Panc1 (cell line): ENCODE measurements around the gene HKDC1. TPM values are rescaled to one million over a fixed set of nuclear protein-coding genes. Genes with fewer than 3 reads are reported as not detected.
"Not testable (repeated sequence)": the region's sequence is repeated elsewhere in the genome, so short reads cannot be mapped to it uniquely, and the experiment has no call there.

Source experiments
- ATAC-seq: fragments of 200-7000 bp; cut with Tn5 transposase; 2 replicates; pipeline ENCODE4 v1.9.1; 2020; ENCODE audit warnings: mild to moderate bottlenecking, moderate library complexity
- BruUV-seq: library from RNA; stranded (reverse); fragments of 400-500 nt; replicated peaks from 2 replicates; lab custom pipeline; 2021; lab: Mats Ljungman, UMichigan
- CTCF ChIA-PET: fragments of 300-600 bp; sonication (Branson Sonifier 250); formaldehyde crosslinking; loops from one replicate; lab custom pipeline; 2022; ENCODE audit warnings: antibody characterized with exemption; lab: Charles Lee
- POLR2A ChIA-PET: fragments of 300-600 bp; sonication (Branson Sonifier 250); formaldehyde crosslinking; loops from one replicate; lab custom pipeline; 2022; ENCODE audit warnings: antibody characterized with exemption; lab: Charles Lee
- DNase-seq: peaks from one replicate; pipeline ENCODE4 v3.0.0-alpha.2; 2010; ENCODE audit warnings: low read depth, low spot score
- H3K27ac ChIP-seq: 2 replicates; pipeline ENCODE4 v1.5.1; 2011; ENCODE audit warnings: mild to moderate bottlenecking, low read length, inconsistent platforms
- H3K27me3 ChIP-seq: fragments of 200-500 bp; sonication (Bioruptor generic); 2 replicates; pipeline ENCODE4 v1.6.0; 2014; ENCODE audit warnings: low read length, inconsistent platforms; ENCODE audit not compliant: control insufficient read depth, insufficient read depth
- H3K36me3 ChIP-seq: fragments of 200-500 bp; sonication (Bioruptor generic); 2 replicates; pipeline ENCODE4 v1.5.1; 2014; ENCODE audit warnings: inconsistent platforms, mild to moderate bottlenecking, low read length, moderate library complexity; ENCODE audit not compliant: control insufficient read depth, insufficient read depth
- H3K4me1 ChIP-seq: 2 replicates; pipeline ENCODE4 v1.5.1; 2011; ENCODE audit warnings: inconsistent platforms, mild to moderate bottlenecking, low read length, moderate library complexity; ENCODE audit not compliant: control insufficient read depth, insufficient read depth
- H3K4me3 ChIP-seq, 2 experiments: 2 replicates each; pipeline ENCODE4 v1.5.1; 2011 to 2012; ENCODE audit warnings: low read depth in 2 of 2, low read length in 2 of 2, mild to moderate bottlenecking in 2 of 2, inconsistent platforms in 1 of 2, moderate library complexity in 1 of 2
- H3K9me3 ChIP-seq: fragments of 200-500 bp; sonication (Bioruptor generic); 2 replicates; pipeline ENCODE4 v1.5.1; 2014; ENCODE audit warnings: low read depth, mild to moderate bottlenecking, inconsistent platforms, low read length, moderate library complexity; ENCODE audit not compliant: control insufficient read depth, insufficient read depth
- CTCF ChIP-seq: fragments of 450-650 bp; IDR thresholded peaks from 2 replicates; pipeline ENCODE4 v1.5.1; 2017; ENCODE audit warnings: mild to moderate bottlenecking
- POLR2AphosphoS5 ChIP-seq: IDR thresholded peaks from 2 replicates; pipeline ENCODE4 v1.6.1; 2012; ENCODE audit warnings: mild to moderate bottlenecking, low read depth, low read length, moderate library complexity
- REST ChIP-seq, 2 experiments: IDR thresholded peaks; 2 replicates each; pipeline ENCODE4 v1.6.1; 2011 to 2012; ENCODE audit warnings: low read depth in 2 of 2, control low read depth in 1 of 2, low read length in 1 of 2, mild to moderate bottlenecking in 1 of 2, moderate library complexity in 1 of 2; ENCODE audit not compliant: insufficient read depth in 1 of 2
- SIN3A ChIP-seq: IDR thresholded peaks from 2 replicates; pipeline ENCODE4 v1.6.1; 2012; ENCODE audit warnings: low read depth, mild to moderate bottlenecking, low read length, moderate library complexity, borderline replicate concordance; ENCODE audit not compliant: insufficient read depth
- TCF7L2 ChIP-seq: IDR thresholded peaks from 2 replicates; pipeline ENCODE4 v1.6.1; 2011; ENCODE audit warnings: mild to moderate bottlenecking, low read depth, low read length, inconsistent platforms
- in situ Hi-C: cut with HindIII; loops from 2 replicates; pipeline ENCODE4 v1.10.0; 2016; ENCODE audit warnings: low sequenced_read_pairs, low pct_unique_long_range_greater_than_20kb
- intact Hi-C: fragments of 100-400 bp; cut with micrococcal nuclease; formaldehyde crosslinking; loops from one replicate; pipeline ENCODE4 v1.10.0; 2022; ENCODE audit not compliant: unreplicated experiment
- total RNA-seq: library from RNA; stranded (reverse); gene quantifications from one replicate; pipeline ENCODE4 v1.2.1, GENCODE V29; 2021; ENCODE audit not compliant: unreplicated experiment

HKDC1 gene
- total RNA-seq, 1 experiment from 2014 or later, result 1.1 TPM

GRCh38 chr10:69279110-69279509, 59.0 kb downstream of the HKDC1 start:
- ChIA-PET CTCF (no interaction called here), POLR2A (interaction anchor here (0.6 kb wide), 1 partner anchor 933 kb away, joined by 3 read pairs; no protein-coding TSS in a partner anchor)
- no peak overlapping the region for H3K27ac ChIP-seq
- ATAC-seq (no peak), DNase-seq (no peak)
- H3K4me3 ChIP-seq, result no peak overlapping the region
- intact Hi-C loops (no loop called here), in situ Hi-C loops (no loop called here)
- no peaks in the 10 kb centered on the region for H3K27me3 ChIP-seq
- no peaks in the 10 kb centered on the region for H3K4me1 ChIP-seq
- TF ChIP-seq CTCF (no peak), SIN3A (no peak), POLR2AphosphoS5 (no peak), REST (IDR thresholded peaks at IDR 0.05; ENCODE audit: insufficient read depth in 1 of 2, low read depth in 2 of 2, low read length in 1 of 2) (no peak), TCF7L2 (no peak)
- no peaks in the 10 kb centered on the region for H3K36me3 ChIP-seq
- no peaks in the 10 kb centered on the region for H3K9me3 ChIP-seq
- BruUV-seq, result no TSS peak

- Histone ChIP-seq H3K27ac (no peak overlapping the region), H3K36me3 (no peaks in the 10 kb centered on the region), H3K4me3 (no peak overlapping the region), H3K9me3 (no peaks in the 10 kb centered on the region), H3K27me3 (no peaks in the 10 kb centered on the region), H3K4me1 (no peaks in the 10 kb centered on the region)
- CTCF ChIA-PET, result no interaction called here
- in situ Hi-C loops, result no loop called here
- intact Hi-C loops, result no loop called here
- ATAC-seq (no peak), DNase-seq (no peak)
- TF ChIP-seq REST (IDR thresholded peaks at IDR 0.05; ENCODE audit: insufficient read depth in 1 of 2, low read depth in 2 of 2, low read length in 1 of 2), result no peak
- TF ChIP-seq SIN3A, result no peak
- TF ChIP-seq CTCF, result no peak
- no peak for TF ChIP-seq POLR2AphosphoS5
- TF ChIP-seq TCF7L2, result no peak
- no TSS peak for BruUV-seq
- POLR2A ChIA-PET, result interaction anchor here (0.6 to 0.7 kb wide), 2 partner anchors 13 to 1117 kb away, joined by 3 to 4 read pairs; no protein-coding TSS in a partner anchor
Observed at GRCh38 chr10:69281507-69282413, 61.6 kb downstream of the HKDC1 start.

GRCh38 chr10:69284402-69284801, 64.3 kb downstream of the HKDC1 start:
- intact Hi-C loops, H3K36me3 ChIP-seq, H3K4me3 ChIP-seq, BruUV-seq, CTCF ChIA-PET, H3K27ac ChIP-seq, H3K27me3 ChIP-seq, H3K4me1 ChIP-seq, H3K9me3 ChIP-seq, in situ Hi-C loops, ATAC-seq, DNase-seq: not testable (repeated sequence)
- POLR2A ChIA-PET, result interaction anchor here (0.5 kb wide), 1 partner anchor 12 kb away, joined by 3 read pairs; no protein-coding TSS in a partner anchor
